GM23248 (cell line): ENCODE measurements around the gene TYW1B. TPM values are rescaled to one million over a fixed set of nuclear protein-coding genes. Genes with fewer than 3 reads are reported as not detected.
"Not testable (repeated sequence)": the region's sequence is repeated elsewhere in the genome, so short reads cannot be mapped to it uniquely, and the experiment has no call there.

Source experiments
- DNase-seq: peaks from one replicate; pipeline ENCODE4 v3.0.0-alpha.2; 2015
- H2AFZ ChIP-seq: fragments of 200-600 bp; sonication (generic); 2 replicates; pipeline ENCODE4 v1.6.1; 2016; ENCODE audit warnings: antibody characterized with exemption
- H3F3A ChIP-seq: fragments of 200-600 bp; sonication (generic); 2 replicates; pipeline ENCODE4 v1.6.1; 2016; ENCODE audit warnings: mild to moderate bottlenecking, antibody characterized with exemption, mixed run types; ENCODE audit not compliant: insufficient read depth
- H3K27ac ChIP-seq: fragments of 200-600 bp; sonication (generic); 2 replicates; pipeline ENCODE4 v1.5.1; 2016; ENCODE audit warnings: mild to moderate bottlenecking
- H3K27me3 ChIP-seq: fragments of 200-600 bp; sonication (generic); replicated peaks from 2 replicates; pipeline ENCODE4 v1.6.1; 2016; ENCODE audit warnings: mild to moderate bottlenecking; ENCODE audit not compliant: insufficient read depth
- H3K36me3 ChIP-seq: fragments of 200-600 bp; sonication (generic); 2 replicates; pipeline ENCODE4 v1.6.1; 2016; ENCODE audit warnings: low read depth, mild to moderate bottlenecking
- H3K4me1 ChIP-seq: fragments of 200-600 bp; sonication (generic); 2 replicates; pipeline ENCODE4 v1.6.1; 2016; ENCODE audit warnings: mild to moderate bottlenecking; ENCODE audit not compliant: insufficient read depth
- H3K4me2 ChIP-seq: fragments of 200-600 bp; sonication (generic); one replicate; pipeline ENCODE4 v1.6.1; 2016; ENCODE audit warnings: mild to moderate bottlenecking; ENCODE audit not compliant: unreplicated experiment
- H3K4me3 ChIP-seq: fragments of 200-600 bp; sonication (generic); 2 replicates; pipeline ENCODE4 v1.5.1; 2016; ENCODE audit warnings: mild to moderate bottlenecking
- H3K79me2 ChIP-seq: fragments of 200-600 bp; sonication (generic); 2 replicates; pipeline ENCODE4 v1.6.1; 2016; ENCODE audit warnings: mild to moderate bottlenecking; ENCODE audit not compliant: insufficient read depth
- H3K9ac ChIP-seq: fragments of 200-600 bp; sonication (generic); 2 replicates; pipeline ENCODE4 v1.6.1; 2016; ENCODE audit warnings: mild to moderate bottlenecking
- H3K9me2 ChIP-seq: fragments of 200-600 bp; sonication (generic); 2 replicates; pipeline ENCODE4 v1.6.1; 2016; ENCODE audit warnings: mixed run types, mild to moderate bottlenecking, moderate library complexity; ENCODE audit not compliant: insufficient read depth
- H3K9me3 ChIP-seq: fragments of 200-600 bp; sonication (generic); one replicate; pipeline ENCODE4 v1.6.1; 2017; ENCODE audit warnings: low read depth
- H4K20me1 ChIP-seq: fragments of 200-600 bp; sonication (generic); 2 replicates; pipeline ENCODE4 v1.6.0; 2016; ENCODE audit not compliant: insufficient read depth
- EZH2phosphoT487 ChIP-seq: fragments of 200-600 bp; sonication (generic); IDR thresholded peaks from 2 replicates; pipeline ENCODE4 v1.6.1; 2018; ENCODE audit warnings: antibody characterized with exemption, moderate library complexity, mild to moderate bottlenecking, low read depth; ENCODE audit not compliant: insufficient read depth
- WGBS, 2 experiments: methylation state at CpG; one replicate each; pipeline ENCODE4 v1.1.6; 2015 to 2017; ENCODE audit warnings: low lambda C conversion rate in 2 of 2, low coverage in 1 of 2; ENCODE audit errors: missing lambda C conversion rate in 2 of 2; 5-methylcytosine and 5-hydroxymethylcytosine counted together
- in situ Hi-C: fragments of 300-500 bp; cut with MboI; formaldehyde crosslinking; loops from 2 replicates; pipeline ENCODE4 v1.15.0; 2020
- polyA plus RNA-seq: library from polyadenylated mRNA; unstranded; fragments of >200 nt; fragmentation: Nextera tagmentation; extraction: Ambion mirVana; gene quantifications from 2 replicates; pipeline ENCODE4 v1.2.1, GENCODE V29; 2016
- total RNA-seq: library from RNA; depleted of rRNA; stranded (reverse); fragments of >200 nt; shearing (Covaris generic); gene quantifications from 2 replicates; pipeline ENCODE4 v1.2.3, GENCODE V29; 2014

Gene TYW1B
- total and polyA plus RNA-seq, 2 experiments from 2014 or later, result 0.75 to 1.6 TPM

DNA sequence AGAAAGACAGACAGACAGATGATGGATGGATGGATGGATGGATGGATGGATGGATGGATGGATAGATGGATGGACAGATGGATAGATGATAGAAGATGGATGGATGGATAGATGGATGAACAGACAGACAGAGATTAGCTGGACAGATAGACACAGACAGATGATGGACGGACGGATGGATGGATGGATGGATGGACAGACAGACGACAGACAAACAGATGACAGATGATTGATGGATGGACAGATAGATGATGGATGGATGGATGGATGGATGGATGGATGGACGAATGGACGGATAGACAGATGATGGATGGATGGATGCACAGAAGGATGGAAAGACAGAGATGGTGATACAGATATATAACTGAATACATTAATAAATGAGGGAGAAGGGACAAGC lies 224.9 kb downstream of the TYW1B start:
- in situ Hi-C loops, result no loop called here
- WGBS, 2 experiments, result 91 to 94% methylated on average over 5 of the region's 5 CpGs
- no peak overlapping the region for H2AFZ ChIP-seq

GRCh38 chr7:72601683-72602082 lies 226.3 kb downstream of the TYW1B start:
- H3K9me3 ChIP-seq, DNase-seq, in situ Hi-C loops, H3K9me2 ChIP-seq, H3F3A ChIP-seq, H3K36me3 ChIP-seq, H3K79me2 ChIP-seq, H3K4me2 ChIP-seq, H3K9ac ChIP-seq, H3K4me1 ChIP-seq, H3K4me3 ChIP-seq, H2AFZ ChIP-seq, H4K20me1 ChIP-seq, H3K27me3 ChIP-seq, H3K27ac ChIP-seq: not testable (repeated sequence)
- 26 to 38% methylated on average over 2 of the region's 2 CpGs for WGBS, 2 experiments

More for the DNA sequence above, 224.9 kb downstream of the TYW1B start:
- Histone ChIP-seq H3K27me3 (no peaks in the 10 kb centered on the region), H3K36me3 (no peaks in the 10 kb centered on the region), H3K9ac (no peak overlapping the region), H4K20me1 (no peaks in the 10 kb centered on the region), H3K27ac (no peak overlapping the region), H3K79me2 (no peaks in the 10 kb centered on the region), H3K9me2 (no peaks in the 10 kb centered on the region), H3K4me2 (no peak overlapping the region), H3K4me3 (no peak overlapping the region), H3F3A (no peaks in the 10 kb centered on the region), H3K4me1 (no peaks in the 10 kb centered on the region), H3K9me3 (no peaks in the 10 kb centered on the region)
- no peak for DNase-seq
- no peak for TF ChIP-seq EZH2phosphoT487

DNA sequence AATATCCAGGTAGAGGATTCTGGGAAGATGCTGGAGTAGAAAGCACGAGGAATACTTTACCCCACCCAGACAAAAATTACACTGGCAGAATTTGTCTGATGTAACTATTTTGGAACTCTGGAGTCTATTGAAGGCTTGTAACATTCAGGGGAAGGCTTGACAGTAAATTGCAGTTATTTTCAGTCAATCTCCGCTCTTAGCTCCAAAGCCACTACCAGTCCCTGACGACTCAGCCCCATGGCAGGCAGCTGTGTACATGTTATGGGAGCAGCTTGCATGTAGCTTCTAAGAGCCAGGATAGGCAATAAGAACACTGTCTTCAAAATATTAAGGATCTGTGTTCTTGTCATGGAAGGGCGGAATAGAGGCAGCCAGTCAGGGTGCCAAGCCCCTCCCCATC lies 238.0 kb downstream of the TYW1B start:
- H3K36me3 ChIP-seq, H3K27ac ChIP-seq, H3K9me2 ChIP-seq, H3K79me2 ChIP-seq, H3K27me3 ChIP-seq, H3K4me2 ChIP-seq, H4K20me1 ChIP-seq, H3K9me3 ChIP-seq, DNase-seq, in situ Hi-C loops, H3K4me3 ChIP-seq, H2AFZ ChIP-seq, H3F3A ChIP-seq, H3K4me1 ChIP-seq, H3K9ac ChIP-seq: not testable (repeated sequence)
- WGBS, 2 experiments, result 83 to 85% methylated on average over 4 of the region's 4 CpGs

GRCh38 chr7:72587267-72587666 lies 240.7 kb downstream of the TYW1B start:
- H3K27ac ChIP-seq, H3K79me2 ChIP-seq, H3K9me3 ChIP-seq, H2AFZ ChIP-seq, H3K9me2 ChIP-seq, H3K4me2 ChIP-seq, H3K4me3 ChIP-seq, H3K36me3 ChIP-seq, H3F3A ChIP-seq, H3K4me1 ChIP-seq, H4K20me1 ChIP-seq, in situ Hi-C loops, H3K27me3 ChIP-seq, H3K9ac ChIP-seq, DNase-seq: not testable (repeated sequence)
- 92 to 98% methylated on average over 3 of the region's 3 CpGs for WGBS, 2 experiments

DNA sequence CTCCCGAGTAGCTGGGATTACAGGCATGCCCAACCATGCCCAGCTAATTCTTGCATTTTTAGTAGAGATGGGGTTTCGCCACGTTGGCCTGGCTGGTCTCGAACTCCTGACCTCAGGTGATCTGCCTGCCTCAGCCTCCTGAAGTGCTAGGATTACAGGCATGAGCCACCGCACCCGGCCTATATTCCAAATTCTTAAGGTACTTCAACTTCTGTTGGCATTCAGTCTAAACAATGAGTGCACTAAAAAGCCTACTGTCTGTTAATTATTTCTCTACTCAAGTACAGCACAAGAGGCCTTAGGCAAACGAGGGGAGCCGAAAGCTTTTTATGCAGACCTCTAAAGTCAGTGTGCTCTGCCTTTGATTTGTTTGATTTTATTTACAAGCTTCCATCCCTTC lies 243.4 kb downstream of the TYW1B start:
- 74 to 84% methylated on average over 8 of the region's 8 CpGs for WGBS, 2 experiments
- DNase-seq, H3K9me2 ChIP-seq, H3K4me2 ChIP-seq, H3K4me1 ChIP-seq, H3K4me3 ChIP-seq, H3K36me3 ChIP-seq, H3K9ac ChIP-seq, H2AFZ ChIP-seq, H4K20me1 ChIP-seq, in situ Hi-C loops, H3F3A ChIP-seq, H3K9me3 ChIP-seq, H3K79me2 ChIP-seq, H3K27ac ChIP-seq, H3K27me3 ChIP-seq: not testable (repeated sequence)

DNA sequence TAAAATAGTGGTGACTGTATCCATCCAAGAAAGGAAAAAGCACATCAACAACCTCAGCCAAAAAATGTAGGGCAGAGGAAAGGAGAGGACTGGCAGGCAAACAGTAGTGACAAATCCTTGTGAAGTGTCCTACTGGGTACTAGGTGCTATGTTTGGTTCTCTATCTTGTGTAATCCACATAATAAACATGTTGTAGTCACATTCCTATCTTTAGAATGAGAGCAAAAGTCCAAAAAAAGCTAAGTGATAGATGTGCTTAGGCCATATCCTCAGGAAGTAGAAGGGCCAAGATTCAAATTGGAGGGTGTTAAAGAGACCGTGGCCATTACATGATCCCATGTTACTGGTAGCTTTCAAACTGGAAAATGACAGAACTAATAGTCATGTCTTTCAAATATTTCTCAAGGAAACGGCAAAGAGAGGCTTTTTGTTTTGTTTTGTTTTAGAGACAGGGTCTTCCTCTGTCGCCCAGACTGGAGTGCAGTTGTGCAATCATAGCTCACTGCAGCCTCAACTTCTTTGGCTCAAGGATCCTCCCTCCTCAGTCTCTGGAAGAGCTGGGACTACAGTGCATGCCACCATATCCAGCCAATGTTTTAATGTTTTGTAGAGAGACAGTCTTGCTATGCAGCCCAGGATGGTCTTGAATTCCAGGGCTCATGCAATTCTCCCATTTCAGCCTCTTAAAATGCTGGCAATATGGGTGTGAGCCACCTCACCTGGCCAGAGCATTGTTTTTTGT lies 244.2 kb downstream of the TYW1B start:
- H3F3A ChIP-seq, DNase-seq, H4K20me1 ChIP-seq, H3K4me2 ChIP-seq, H3K27me3 ChIP-seq, H3K27ac ChIP-seq, H3K36me3 ChIP-seq, H3K4me1 ChIP-seq, in situ Hi-C loops, H3K9me2 ChIP-seq, H3K9me3 ChIP-seq, H3K79me2 ChIP-seq, H2AFZ ChIP-seq, H3K9ac ChIP-seq, H3K4me3 ChIP-seq: not testable (repeated sequence)
- WGBS, 2 experiments, result 40 to 49% methylated on average over 3 of the region's 3 CpGs

GRCh38 chr7:72580142-72580770 lies 247.7 kb downstream of the TYW1B start:
- 81% methylated on average over 9 of the region's 9 CpGs for WGBS, 2 experiments
- H3F3A ChIP-seq, H3K9me3 ChIP-seq, H3K9ac ChIP-seq, H3K4me1 ChIP-seq, DNase-seq, H3K36me3 ChIP-seq, H3K27ac ChIP-seq, H2AFZ ChIP-seq, H3K9me2 ChIP-seq, H3K4me2 ChIP-seq, H3K79me2 ChIP-seq, H3K27me3 ChIP-seq, H3K4me3 ChIP-seq, in situ Hi-C loops, H4K20me1 ChIP-seq: not testable (repeated sequence)
